ENCODE measurements around the gene STX12.
A peak's percentile ranks its signal among the peaks of the same experiment; 100 is the strongest.
"Not testable (repeated sequence)": the region's sequence is repeated elsewhere in the genome, so short reads cannot be mapped to it uniquely, and the experiment has no call there.

Gene STX12

DNA sequence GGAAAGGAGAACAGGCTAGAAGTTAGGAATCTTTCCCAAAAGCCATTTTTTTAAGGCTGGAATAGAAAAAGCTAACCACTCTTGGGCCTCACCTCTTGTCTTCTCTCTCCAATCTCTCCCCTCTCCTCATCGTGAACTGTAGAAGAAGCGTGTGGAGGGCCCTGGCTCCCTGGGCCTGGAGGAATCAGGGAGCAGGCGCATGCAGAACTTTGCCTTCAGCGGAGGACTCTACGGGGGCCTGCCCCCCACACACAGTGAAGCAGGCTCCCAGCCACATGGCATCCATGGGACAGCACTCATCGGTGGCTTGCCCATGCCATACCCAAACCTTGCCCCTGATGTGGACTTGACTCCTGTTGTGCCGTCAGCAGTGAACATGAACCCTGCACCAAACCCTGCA is 76.9 kb downstream of the STX12 start:
- H3K4me3 ChIP-seq (replicated peaks; ENCODE audit: low read depth, low read length): no peak overlapping the region
- no peak for DNase-seq (ENCODE audit: low read depth)
- TF ChIP-seq, protein P1, sequence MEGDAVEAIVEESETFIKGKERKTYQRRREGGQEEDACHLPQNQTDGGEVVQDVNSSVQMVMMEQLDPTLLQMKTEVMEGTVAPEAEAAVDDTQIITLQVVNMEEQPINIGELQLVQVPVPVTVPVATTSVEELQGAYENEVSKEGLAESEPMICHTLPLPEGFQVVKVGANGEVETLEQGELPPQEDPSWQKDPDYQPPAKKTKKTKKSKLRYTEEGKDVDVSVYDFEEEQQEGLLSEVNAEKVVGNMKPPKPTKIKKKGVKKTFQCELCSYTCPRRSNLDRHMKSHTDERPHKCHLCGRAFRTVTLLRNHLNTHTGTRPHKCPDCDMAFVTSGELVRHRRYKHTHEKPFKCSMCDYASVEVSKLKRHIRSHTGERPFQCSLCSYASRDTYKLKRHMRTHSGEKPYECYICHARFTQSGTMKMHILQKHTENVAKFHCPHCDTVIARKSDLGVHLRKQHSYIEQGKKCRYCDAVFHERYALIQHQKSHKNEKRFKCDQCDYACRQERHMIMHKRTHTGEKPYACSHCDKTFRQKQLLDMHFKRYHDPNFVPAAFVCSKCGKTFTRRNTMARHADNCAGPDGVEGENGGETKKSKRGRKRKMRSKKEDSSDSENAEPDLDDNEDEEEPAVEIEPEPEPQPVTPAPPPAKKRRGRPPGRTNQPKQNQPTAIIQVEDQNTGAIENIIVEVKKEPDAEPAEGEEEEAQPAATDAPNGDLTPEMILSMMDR (IDR thresholded peaks at IDR 0.05; ENCODE audit: low read length, missing control alignments): no peak

GRCh38 chr1:27855085-27855484 is 82.1 kb downstream of the STX12 start:
- no peak for DNase-seq (ENCODE audit: low read depth)
- no peak overlapping the region for H3K4me3 ChIP-seq (replicated peaks; ENCODE audit: low read depth, low read length)
- TF ChIP-seq, protein P1 (IDR thresholded peaks at IDR 0.05; ENCODE audit: low read length, missing control alignments): no peak

GRCh38 chr1:27856561-27857343 is 83.7 kb downstream of the STX12 start:
- no peak overlapping the region for H3K4me3 ChIP-seq (replicated peaks; ENCODE audit: low read depth, low read length)
- DNase-seq (ENCODE audit: low read depth): no peak
- TF ChIP-seq, protein P1 (IDR thresholded peaks at IDR 0.05; ENCODE audit: low read length, missing control alignments): no peak

DNA sequence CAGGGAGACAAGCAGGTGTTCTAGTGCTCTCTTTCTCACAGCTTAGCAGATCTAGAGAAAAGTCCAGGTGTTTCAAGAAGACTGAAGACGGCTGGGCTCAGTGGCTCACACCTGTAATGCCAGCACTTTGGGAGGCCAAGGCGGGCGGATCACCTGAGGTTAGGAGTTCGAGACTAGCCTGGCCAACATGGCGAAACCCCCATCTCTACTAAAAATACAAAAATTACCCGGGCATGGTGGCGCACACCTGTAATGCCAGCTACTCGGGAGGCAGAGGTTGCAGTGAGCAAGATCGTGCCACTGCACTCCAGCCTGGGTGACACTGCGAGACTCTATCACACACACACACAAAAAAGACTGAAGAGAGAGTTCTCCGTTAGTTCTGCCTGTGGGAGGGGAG is 84.5 kb downstream of the STX12 start:
- DNase-seq (ENCODE audit: low read depth); H3K4me3 ChIP-seq (replicated peaks; ENCODE audit: low read depth, low read length): not testable (repeated sequence)

GRCh38 chr1:27858072-27858948 is 85.3 kb downstream of the STX12 start:
- H3K4me3 ChIP-seq (replicated peaks; ENCODE audit: low read depth, low read length): peak overlapping the region; percentile 23
- DNase-seq (ENCODE audit: low read depth): peak; percentile 90
- TF ChIP-seq, protein P1 (IDR thresholded peaks at IDR 0.05; ENCODE audit: low read length, missing control alignments): no peak

GRCh38 chr1:27858949-27859576 is 86.0 kb downstream of the STX12 start:
- no peak for DNase-seq (ENCODE audit: low read depth)
- no peak overlapping the region for H3K4me3 ChIP-seq (replicated peaks; ENCODE audit: low read depth, low read length)
- TF ChIP-seq, protein P1 (IDR thresholded peaks at IDR 0.05; ENCODE audit: low read length, missing control alignments): no peak

GRCh38 chr1:27861436-27861835 is 88.4 kb downstream of the STX12 start:
- no peak overlapping the region for H3K4me3 ChIP-seq (replicated peaks; ENCODE audit: low read depth, low read length)
- TF ChIP-seq, protein P1 (IDR thresholded peaks at IDR 0.05; ENCODE audit: low read length, missing control alignments): no peak
- DNase-seq (ENCODE audit: low read depth): no peak
